ENCODE measurements around the gene TECPR1.

DNA sequence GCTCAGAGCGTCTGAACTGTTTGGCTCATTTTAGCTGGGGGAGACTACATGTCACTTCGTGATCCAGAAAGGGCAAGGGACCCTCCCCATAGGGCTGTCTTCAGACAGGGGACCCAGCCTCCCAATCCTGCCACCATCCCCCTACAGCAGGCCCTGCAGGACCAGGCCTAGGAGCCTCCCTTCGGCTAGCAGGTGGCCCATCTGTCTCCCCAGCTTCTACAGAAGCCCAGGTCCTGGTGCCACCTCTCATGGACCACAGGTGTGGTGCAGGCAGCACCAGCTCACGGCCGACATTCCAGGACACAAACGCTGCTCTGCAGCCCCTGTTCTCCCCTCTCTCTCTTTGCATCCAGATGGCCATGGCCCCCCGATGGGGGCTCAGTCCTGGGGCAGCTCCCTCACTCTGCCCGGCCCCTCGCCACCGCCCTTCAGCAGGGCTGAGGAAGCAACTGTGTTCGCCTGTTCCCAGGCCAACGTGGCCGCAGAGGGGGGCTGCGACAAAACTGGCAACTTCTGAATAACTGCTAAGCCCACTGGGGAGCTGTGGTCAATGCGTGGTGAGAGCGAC, 10.3 kb downstream of the TECPR1 start:
- TF ChIP-seq, protein P1, sequence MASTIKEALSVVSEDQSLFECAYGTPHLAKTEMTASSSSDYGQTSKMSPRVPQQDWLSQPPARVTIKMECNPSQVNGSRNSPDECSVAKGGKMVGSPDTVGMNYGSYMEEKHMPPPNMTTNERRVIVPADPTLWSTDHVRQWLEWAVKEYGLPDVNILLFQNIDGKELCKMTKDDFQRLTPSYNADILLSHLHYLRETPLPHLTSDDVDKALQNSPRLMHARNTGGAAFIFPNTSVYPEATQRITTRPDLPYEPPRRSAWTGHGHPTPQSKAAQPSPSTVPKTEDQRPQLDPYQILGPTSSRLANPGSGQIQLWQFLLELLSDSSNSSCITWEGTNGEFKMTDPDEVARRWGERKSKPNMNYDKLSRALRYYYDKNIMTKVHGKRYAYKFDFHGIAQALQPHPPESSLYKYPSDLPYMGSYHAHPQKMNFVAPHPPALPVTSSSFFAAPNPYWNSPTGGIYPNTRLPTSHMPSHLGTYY (CRISPR knock-in tag; IDR thresholded peaks at IDR 0.05): no peak
- no peak for TF ChIP-seq KAT7 (CRISPR knock-in tag; IDR thresholded peaks at IDR 0.05; ENCODE audit: borderline replicate concordance)
- TF ChIP-seq, protein P2, sequence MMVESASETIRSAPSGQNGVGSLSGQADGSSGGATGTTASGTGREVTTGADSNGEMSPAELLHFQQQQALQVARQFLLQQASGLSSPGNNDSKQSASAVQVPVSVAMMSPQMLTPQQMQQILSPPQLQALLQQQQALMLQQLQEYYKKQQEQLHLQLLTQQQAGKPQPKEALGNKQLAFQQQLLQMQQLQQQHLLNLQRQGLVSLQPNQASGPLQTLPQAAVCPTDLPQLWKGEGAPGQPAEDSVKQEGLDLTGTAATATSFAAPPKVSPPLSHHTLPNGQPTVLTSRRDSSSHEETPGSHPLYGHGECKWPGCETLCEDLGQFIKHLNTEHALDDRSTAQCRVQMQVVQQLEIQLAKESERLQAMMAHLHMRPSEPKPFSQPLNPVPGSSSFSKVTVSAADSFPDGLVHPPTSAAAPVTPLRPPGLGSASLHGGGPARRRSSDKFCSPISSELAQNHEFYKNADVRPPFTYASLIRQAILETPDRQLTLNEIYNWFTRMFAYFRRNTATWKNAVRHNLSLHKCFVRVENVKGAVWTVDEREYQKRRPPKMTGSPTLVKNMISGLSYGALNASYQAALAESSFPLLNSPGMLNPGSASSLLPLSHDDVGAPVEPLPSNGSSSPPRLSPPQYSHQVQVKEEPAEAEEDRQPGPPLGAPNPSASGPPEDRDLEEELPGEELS (CRISPR knock-in tag; IDR thresholded peaks at IDR 0.05): no peak
